Activated T-helper 2 cell treated with anti-CD3 and anti-CD28 coated beads, Interferon-gamma antibody, Interleukin-2, Interleukin-4, amounts not matched to agents 10 μg/mL and 5 μg/mL and 100 μg/mL, durations not matched to agents 14 hours and 24 hours and 36 hours (primary cell): Measurements from ENCODE around the gene CLOCK. TPM values are rescaled to one million over a fixed set of nuclear protein-coding genes. Genes with fewer than 3 reads are reported as not detected.

Experiments
- DNase-seq: peaks from one replicate; pipeline ENCODE4 v3.0.0; 2021; ENCODE audit warnings: low spot score
- H3K27ac Mint-ChIP-seq: one replicate; pipeline ENCODE4 v1.8.0; 2021; ENCODE audit warnings: mixed read lengths
- H3K27me3 Mint-ChIP-seq: one replicate; pipeline ENCODE4 v1.8.0; 2021; ENCODE audit warnings: low read depth, mixed read lengths
- H3K36me3 Mint-ChIP-seq: one replicate; pipeline ENCODE4 v1.8.0; 2021; ENCODE audit warnings: low read depth, mixed read lengths
- H3K4me1 Mint-ChIP-seq: one replicate; pipeline ENCODE4 v1.8.0; 2021; ENCODE audit warnings: low read depth, mixed read lengths
- H3K4me3 Mint-ChIP-seq: one replicate; pipeline ENCODE4 v1.8.0; 2021; ENCODE audit warnings: low read depth, mild to moderate bottlenecking, moderate library complexity, mixed read lengths
- H3K9me3 Mint-ChIP-seq: one replicate; pipeline ENCODE4 v1.8.0; 2021; ENCODE audit warnings: mixed read lengths
- intact Hi-C: fragments of 100-400 bp; cut with micrococcal nuclease; formaldehyde crosslinking; loops from one replicate; pipeline ENCODE4 v1.15.1; 2023
- total RNA-seq: library from RNA; stranded (reverse); gene quantifications from 2 replicates; pipeline ENCODE4 v1.2.3, GENCODE V29; 2022

The CLOCK gene
- total RNA-seq, 1 donor from 2014 or later = 7.2 TPM

- H3K9me3 Mint-ChIP-seq = no peaks in the 10 kb centered on the region
- peaks cover 19% of the 10 kb centered on the region for H3K4me1 Mint-ChIP-seq
- H3K27ac Mint-ChIP-seq = no peak overlapping the region
- no peaks in the 10 kb centered on the region for H3K36me3 Mint-ChIP-seq
- H3K27me3 Mint-ChIP-seq = no peaks in the 10 kb centered on the region
- intact Hi-C loops = no loop called here
- DNase-seq = no peak
- H3K4me3 Mint-ChIP-seq = no peak overlapping the region
These were observed 165.2 kb downstream of the CLOCK start for GRCh38 chr4:55381502-55381901.

DNA sequence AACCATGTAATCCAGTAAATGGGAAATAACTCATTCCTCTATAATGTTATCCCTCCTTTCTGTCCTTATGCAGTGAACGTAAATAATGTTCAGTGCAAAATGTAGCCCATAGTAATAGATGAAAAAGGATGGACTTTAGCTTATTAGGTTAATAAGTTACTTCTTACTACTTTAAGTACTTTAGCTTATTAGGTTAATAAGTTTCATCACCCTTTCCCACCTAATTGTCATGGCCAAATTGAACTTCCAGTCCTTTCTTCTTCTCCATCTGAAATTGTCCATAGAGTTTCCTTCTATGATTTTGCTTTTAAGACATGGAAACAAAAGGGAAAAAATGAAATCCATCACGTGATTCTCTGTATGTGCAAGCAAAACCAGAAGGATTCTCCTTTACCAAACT, 166.1 kb downstream of the CLOCK start:
- DNase-seq = no peak
- H3K9me3 Mint-ChIP-seq = no peaks in the 10 kb centered on the region
- no peaks in the 10 kb centered on the region for H3K27me3 Mint-ChIP-seq
- H3K4me3 Mint-ChIP-seq = no peak overlapping the region
- H3K4me1 Mint-ChIP-seq = peaks cover 13% of the 10 kb centered on the region
- intact Hi-C loops = no loop called here
- H3K27ac Mint-ChIP-seq = no peak overlapping the region
- H3K36me3 Mint-ChIP-seq = no peaks in the 10 kb centered on the region

DNA sequence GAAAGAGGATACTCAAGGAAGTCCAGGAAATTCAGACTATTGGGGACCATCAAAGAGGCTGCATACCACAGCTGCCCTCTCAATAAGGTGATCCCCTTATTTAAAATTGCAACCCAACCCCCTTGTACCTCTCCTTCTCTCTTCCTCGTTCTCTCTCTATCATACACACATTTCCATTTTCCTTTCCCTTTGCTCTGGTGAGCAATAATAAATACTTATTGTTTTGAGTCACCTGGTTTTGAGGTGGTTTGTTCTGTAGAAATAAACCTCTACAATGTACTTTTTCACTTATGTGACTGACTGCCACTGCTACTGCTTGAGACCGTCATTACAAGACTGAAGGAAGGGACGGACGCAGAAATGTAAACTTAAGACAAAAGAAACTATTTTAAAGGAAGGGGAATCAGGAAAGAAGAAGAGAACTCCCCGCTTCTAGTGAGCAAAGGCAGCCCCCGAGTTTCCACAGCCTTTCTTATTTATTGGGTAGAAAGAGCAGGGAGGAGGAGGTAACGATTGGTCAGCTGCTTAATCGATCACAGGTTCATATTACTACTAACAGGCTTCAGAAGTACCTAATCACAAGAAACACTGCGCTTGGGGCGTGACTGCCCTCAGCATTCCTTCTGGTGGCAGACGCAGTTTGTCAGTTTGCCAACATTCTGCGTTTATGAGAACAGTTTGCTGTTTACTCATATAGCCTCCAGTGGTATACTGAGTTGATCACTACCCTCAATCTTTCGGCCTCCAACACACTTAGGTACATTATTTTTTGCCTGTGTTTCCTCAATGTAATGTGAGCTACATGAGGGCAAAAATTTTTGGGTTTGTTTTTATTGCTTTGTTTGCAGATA, 167.9 kb downstream of the CLOCK start:
- intact Hi-C loops = no loop called here
- Mint-ChIP-seq H3K27me3 (no peaks in the 10 kb centered on the region), H3K36me3 (no peaks in the 10 kb centered on the region), H3K27ac (no peak overlapping the region), H3K4me1 (peaks cover 7% of the 10 kb centered on the region), H3K4me3 (no peak overlapping the region), H3K9me3 (no peaks in the 10 kb centered on the region)
- DNase-seq = no peak

Other genes with a start within 250 kb of the CLOCK start
- gene SRD5A3, start 200.7 kb downstream of the CLOCK start, total RNA-seq = 32.4 and 33.5 TPM in 2 replicates
- 89.3 and 91.4 TPM in 2 replicates for gene TMEM165, start 151.0 kb downstream of the CLOCK start, total RNA-seq
- not detected in 2 replicates for gene PDCL2, start 45.3 kb upstream of the CLOCK start, total RNA-seq
- 0.25 TPM in 1 of 2 replicates, not detected in the other for gene NMU, start 89.4 kb upstream of the CLOCK start, total RNA-seq